ENCODE results near the gene CCR2. TPM values are rescaled to one million over a fixed set of nuclear protein-coding genes. Genes with fewer than 3 reads are reported as not detected.

Gene CCR2
- total RNA-seq, 4 donors from 2014 or later = 0.26 to 1.2 (median 0.76) TPM

DNA sequence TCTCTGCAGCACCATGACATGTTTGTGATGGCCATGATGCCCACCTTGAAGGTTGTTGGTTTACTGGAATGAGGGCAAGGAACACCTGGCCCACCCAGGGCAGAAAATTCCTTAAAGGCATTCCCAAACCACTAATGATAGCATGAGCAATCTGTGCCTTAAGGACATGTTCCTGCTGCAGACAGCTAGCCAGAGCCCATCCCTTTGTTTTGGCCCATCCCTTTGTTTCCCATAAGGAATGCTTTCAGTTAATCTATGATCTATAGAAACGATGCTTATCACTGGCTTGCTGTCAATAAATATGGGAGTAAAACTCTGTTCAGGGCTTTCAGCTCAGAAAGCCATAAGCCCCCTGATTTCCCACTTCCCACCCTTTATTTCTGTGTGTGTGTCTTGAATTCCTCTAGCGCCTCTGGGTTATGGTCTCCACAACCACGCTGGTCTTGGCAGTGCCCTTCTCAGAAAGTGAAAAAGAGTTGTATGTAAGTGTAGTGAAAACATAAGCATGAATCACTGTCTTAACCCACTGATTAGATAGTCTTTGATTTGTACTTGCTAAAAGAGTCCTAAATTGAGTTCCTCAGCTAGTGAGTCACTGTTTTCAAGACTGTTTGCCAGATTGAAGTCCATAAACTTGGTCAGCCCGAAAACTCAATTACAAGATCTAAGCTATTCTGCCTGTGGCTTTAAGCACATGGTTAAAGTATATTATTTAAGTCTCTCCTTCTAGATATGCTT, 19.0 kb upstream of the CCR2 start:
- Histone ChIP-seq H3K27ac (no peak overlapping the region), H3K27me3 (no peaks in the 10 kb centered on the region), H3K4me1 (peaks cover 8% of the 10 kb centered on the region), H3K36me3 (no peaks in the 10 kb centered on the region), H3K9me3 (peaks cover 8% of the 10 kb centered on the region), H3K4me3 (no peak overlapping the region)
- WGBS = 24% methylated on average over 4 of the region's 4 CpGs
- no peak for DNase-seq (ENCODE audit: low spot score in 2 of 2)
- TF ChIP-seq POLR2A (IDR thresholded peaks at IDR 0.05) (no peak), EP300 (IDR thresholded peaks at IDR 0.05) (no peak), POLR2AphosphoS5 (IDR thresholded peaks at IDR 0.05) (no peak)
- TF ChIP-seq, protein P1, sequence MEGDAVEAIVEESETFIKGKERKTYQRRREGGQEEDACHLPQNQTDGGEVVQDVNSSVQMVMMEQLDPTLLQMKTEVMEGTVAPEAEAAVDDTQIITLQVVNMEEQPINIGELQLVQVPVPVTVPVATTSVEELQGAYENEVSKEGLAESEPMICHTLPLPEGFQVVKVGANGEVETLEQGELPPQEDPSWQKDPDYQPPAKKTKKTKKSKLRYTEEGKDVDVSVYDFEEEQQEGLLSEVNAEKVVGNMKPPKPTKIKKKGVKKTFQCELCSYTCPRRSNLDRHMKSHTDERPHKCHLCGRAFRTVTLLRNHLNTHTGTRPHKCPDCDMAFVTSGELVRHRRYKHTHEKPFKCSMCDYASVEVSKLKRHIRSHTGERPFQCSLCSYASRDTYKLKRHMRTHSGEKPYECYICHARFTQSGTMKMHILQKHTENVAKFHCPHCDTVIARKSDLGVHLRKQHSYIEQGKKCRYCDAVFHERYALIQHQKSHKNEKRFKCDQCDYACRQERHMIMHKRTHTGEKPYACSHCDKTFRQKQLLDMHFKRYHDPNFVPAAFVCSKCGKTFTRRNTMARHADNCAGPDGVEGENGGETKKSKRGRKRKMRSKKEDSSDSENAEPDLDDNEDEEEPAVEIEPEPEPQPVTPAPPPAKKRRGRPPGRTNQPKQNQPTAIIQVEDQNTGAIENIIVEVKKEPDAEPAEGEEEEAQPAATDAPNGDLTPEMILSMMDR (IDR thresholded peaks at IDR 0.05) = no peak

- peaks cover 8% of the 10 kb centered on the region for H3K4me1 ChIP-seq
- H3K27me3 ChIP-seq = no peaks in the 10 kb centered on the region
- no peaks in the 10 kb centered on the region for H3K36me3 ChIP-seq
- DNase-seq (ENCODE audit: low spot score in 2 of 2) = no peak
- H3K4me3 ChIP-seq = no peak overlapping the region
- 49% methylated on average over 3 of the region's 3 CpGs for WGBS
- peaks cover 8% of the 10 kb centered on the region for H3K9me3 ChIP-seq
- TF ChIP-seq POLR2A (IDR thresholded peaks at IDR 0.05) (no peak), POLR2AphosphoS5 (IDR thresholded peaks at IDR 0.05) (no peak), EP300 (IDR thresholded peaks at IDR 0.05) (no peak)
- TF ChIP-seq, protein P1 (IDR thresholded peaks at IDR 0.05) = no peak
- H3K27ac ChIP-seq = no peak overlapping the region
Observed at GRCh38 chr3:46335541-46335940, 18.4 kb upstream of the CCR2 start.

DNA sequence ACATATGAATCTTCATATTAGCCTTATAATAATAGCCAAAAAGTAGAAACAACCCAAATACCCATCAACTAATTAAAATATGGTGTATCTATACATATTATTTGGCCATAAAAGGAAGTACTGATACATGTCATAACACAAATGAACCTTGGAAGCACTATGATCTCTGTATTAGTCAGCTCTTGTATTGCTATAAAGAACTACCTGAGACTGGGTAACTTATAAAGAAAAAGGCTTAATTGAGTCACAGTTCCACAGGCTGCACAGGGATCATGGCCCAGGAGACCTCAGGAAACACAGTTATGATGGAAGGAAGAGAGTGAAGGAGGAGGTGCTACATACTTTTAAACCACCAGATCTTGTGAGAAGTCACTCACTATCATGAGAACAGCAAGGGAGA, 16.0 kb upstream of the CCR2 start:
- Histone ChIP-seq H3K36me3 (no peaks in the 10 kb centered on the region), H3K4me3 (no peak overlapping the region), H3K27ac (no peak overlapping the region), H3K9me3 (peaks cover 8% of the 10 kb centered on the region), H3K27me3 (no peaks in the 10 kb centered on the region), H3K4me1 (peaks cover 8% of the 10 kb centered on the region)
- DNase-seq (ENCODE audit: low spot score in 2 of 2) = no peak
- TF ChIP-seq, protein P1 (IDR thresholded peaks at IDR 0.05) = no peak
- TF ChIP-seq POLR2AphosphoS5 (IDR thresholded peaks at IDR 0.05) (no peak), POLR2A (IDR thresholded peaks at IDR 0.05) (no peak), EP300 (IDR thresholded peaks at IDR 0.05) (no peak)

GRCh38 chr3:46338840-46339239, 15.1 kb upstream of the CCR2 start:
- Histone ChIP-seq H3K27ac (no peak overlapping the region), H3K9me3 (peaks cover 8% of the 10 kb centered on the region), H3K27me3 (no peaks in the 10 kb centered on the region), H3K4me3 (no peak overlapping the region), H3K36me3 (no peaks in the 10 kb centered on the region), H3K4me1 (peaks cover 8% of the 10 kb centered on the region)
- 92% methylated on average over 1 of the region's 1 CpG for WGBS
- TF ChIP-seq POLR2A (IDR thresholded peaks at IDR 0.05) (no peak), POLR2AphosphoS5 (IDR thresholded peaks at IDR 0.05) (no peak)
- DNase-seq (ENCODE audit: low spot score in 2 of 2) = no peak

GRCh38 chr3:46344476-46344875, 9.4 kb upstream of the CCR2 start:
- 73% methylated on average over 4 of the region's 4 CpGs for WGBS
- Histone ChIP-seq H3K27ac (no peak overlapping the region), H3K4me3 (no peak overlapping the region), H3K27me3 (no peaks in the 10 kb centered on the region), H3K9me3 (no peaks in the 10 kb centered on the region), H3K36me3 (no peaks in the 10 kb centered on the region), H3K4me1 (no peaks in the 10 kb centered on the region)
- DNase-seq (ENCODE audit: low spot score in 2 of 2) = no peak
- TF ChIP-seq POLR2AphosphoS5 (IDR thresholded peaks at IDR 0.05) (no peak), EP300 (IDR thresholded peaks at IDR 0.05) (no peak), POLR2A (IDR thresholded peaks at IDR 0.05) (no peak)
- TF ChIP-seq, protein P1 (IDR thresholded peaks at IDR 0.05) = no peak

Measured in suprapubic skin (tissue), 4 donors.